Brain microvascular endothelial cell (primary cell): Measurements from ENCODE around the gene ASTE1.

Experiments
- DNase-seq: peaks from one replicate; pipeline ENCODE4 v3.0.0-alpha.2; 2020
- H3K27ac ChIP-seq: fragments of 250-450 bp; sonication (Bioruptor Pico); 2 replicates; pipeline ENCODE4 v1.5.1; 2020; ENCODE audit warnings: mild to moderate bottlenecking, moderate library complexity
- H3K27me3 ChIP-seq: fragments of 250-450 bp; sonication (Bioruptor Pico); replicated peaks from 2 replicates; pipeline ENCODE4 v1.5.1; 2020; ENCODE audit warnings: mild to moderate bottlenecking
- H3K36me3 ChIP-seq: fragments of 250-450 bp; sonication (Bioruptor Pico); replicated peaks from 2 replicates; pipeline ENCODE4 v1.5.1; 2020; ENCODE audit warnings: mild to moderate bottlenecking
- H3K4me3 ChIP-seq: 2 replicates; pipeline ENCODE4 v1.5.1; 2011; ENCODE audit warnings: low read depth, mild to moderate bottlenecking, control low read depth, low read length, moderate library complexity
- CTCF ChIP-seq: IDR thresholded peaks from 2 replicates; pipeline ENCODE4 v1.5.1; 2011; ENCODE audit warnings: low read depth, mild to moderate bottlenecking, moderate library complexity, low read length, control low read depth, inconsistent platforms; ENCODE audit errors: missing control alignments
- in situ Hi-C: cut with HindIII; loops from 2 replicates; pipeline ENCODE4 v1.10.0; 2017; ENCODE audit warnings: low sequenced_read_pairs, low pct_ligation_motif_present

The ASTE1 gene

GRCh38 chr3:130971208-130971607, 55.4 kb downstream of the ASTE1 start:
- Histone ChIP-seq H3K4me3 (no peak overlapping the region), H3K27ac (peak overlapping the region; percentile 18), H3K27me3 (no peaks in the 10 kb centered on the region), H3K36me3 (peaks cover 23% of the 10 kb centered on the region)
- peak; percentile 35 for DNase-seq
- no peak for TF ChIP-seq CTCF
- in situ Hi-C loops: no loop called here

DNA sequence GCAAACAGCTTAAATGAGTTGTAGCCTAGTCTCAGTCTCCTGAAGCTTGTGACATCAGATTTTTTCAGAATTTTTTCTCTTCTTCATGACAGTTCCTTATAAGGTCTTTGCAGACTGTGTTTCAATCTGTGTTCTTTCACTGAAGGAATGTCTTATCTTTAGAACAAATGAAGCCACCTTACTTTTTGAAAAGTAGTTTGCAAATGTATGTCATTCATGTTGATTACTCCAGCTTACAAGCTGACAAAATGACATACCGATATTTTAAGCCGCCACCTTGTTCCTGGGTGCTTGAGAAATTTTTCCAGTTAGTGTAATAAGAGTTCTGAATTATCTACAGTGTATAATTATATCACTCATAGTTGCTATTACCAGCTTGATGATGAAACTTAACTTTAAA, 57.0 kb downstream of the ASTE1 start:
- Histone ChIP-seq H3K27me3 (no peaks in the 10 kb centered on the region), H3K4me3 (no peak overlapping the region), H3K27ac (no peak overlapping the region), H3K36me3 (peaks cover 21% of the 10 kb centered on the region)
- no peak for TF ChIP-seq CTCF
- no peak for DNase-seq
- in situ Hi-C loops: no loop called here

DNA sequence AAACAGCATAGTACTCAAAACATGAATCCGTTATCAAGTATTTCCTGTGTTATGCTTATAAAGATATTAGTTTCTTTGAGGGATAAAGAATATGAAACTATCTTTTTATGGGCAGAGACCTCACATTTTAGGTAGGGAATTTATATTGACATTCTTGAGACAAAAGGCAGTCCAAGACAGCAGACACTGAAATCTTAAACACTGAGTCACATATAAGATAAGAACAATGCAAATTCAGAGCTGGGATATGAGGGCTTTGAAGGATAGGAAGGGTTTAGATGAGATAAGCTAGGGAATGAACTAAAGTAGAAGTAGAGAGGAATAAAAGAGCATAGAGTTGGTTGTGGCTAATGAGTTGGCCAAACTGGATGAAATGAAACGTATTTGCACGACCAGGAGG, 58.4 kb downstream of the ASTE1 start:
- H3K36me3 ChIP-seq: peaks cover 18% of the 10 kb centered on the region
- peak overlapping the region; percentile 72 for H3K27ac ChIP-seq
- in situ Hi-C loops: no loop called here
- H3K27me3 ChIP-seq: no peaks in the 10 kb centered on the region
- no peak for TF ChIP-seq CTCF
- H3K4me3 ChIP-seq: no peak overlapping the region
- DNase-seq: peak; percentile 68

- H3K4me3 ChIP-seq: no peak overlapping the region
- H3K36me3 ChIP-seq: peaks cover 18% of the 10 kb centered on the region
- DNase-seq: no peak
- in situ Hi-C loops: no loop called here
- no peaks in the 10 kb centered on the region for H3K27me3 ChIP-seq
- H3K27ac ChIP-seq: peak overlapping the region; percentile 72
- TF ChIP-seq CTCF: no peak
Measured at GRCh38 chr3:130967281-130967680, 59.3 kb downstream of the ASTE1 start.

DNA sequence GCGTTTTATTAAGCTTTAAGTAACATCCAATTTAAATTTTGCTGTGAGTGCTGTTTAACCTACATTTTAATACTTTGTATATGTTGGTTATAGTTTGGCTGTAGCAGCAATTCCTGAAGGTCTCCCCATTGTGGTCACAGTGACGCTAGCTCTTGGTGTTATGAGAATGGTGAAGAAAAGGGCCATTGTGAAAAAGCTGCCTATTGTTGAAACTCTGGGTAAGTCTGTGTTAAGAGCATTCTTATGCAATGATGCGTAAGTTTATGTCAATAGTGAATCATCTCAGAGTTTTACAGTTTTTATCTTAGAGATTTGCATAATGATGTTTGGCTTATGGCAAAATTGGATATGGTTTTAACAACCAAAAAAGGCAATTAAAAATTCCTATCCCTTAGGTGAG, 62.7 kb downstream of the ASTE1 start:
- H3K36me3 ChIP-seq: peaks cover 8% of the 10 kb centered on the region
- no peak overlapping the region for H3K4me3 ChIP-seq
- TF ChIP-seq CTCF: no peak
- in situ Hi-C loops: no loop called here
- H3K27ac ChIP-seq: peak overlapping the region; percentile 89
- H3K27me3 ChIP-seq: no peaks in the 10 kb centered on the region
- peak; percentile 93 for DNase-seq
